ENCODE results near the gene SLA2. TPM values are rescaled to one million over a fixed set of nuclear protein-coding genes. Genes with fewer than 3 reads are reported as not detected.
"Not testable (repeated sequence)": the region's sequence is repeated elsewhere in the genome, so short reads cannot be mapped to it uniquely, and the experiment has no call there.

SLA2 gene
- total RNA-seq (not detected in 2 replicates), polyA plus RNA-seq (0.15 TPM in 1 of 2 replicates, not detected in the other)

- Histone ChIP-seq H3K9me2 (replicated peaks; ENCODE audit: insufficient read depth) (no peaks in the 10 kb centered on the region), H3K36me3 (replicated peaks; ENCODE audit: insufficient read depth, low read depth) (no peaks in the 10 kb centered on the region), H3K9me3 (ENCODE audit: low read depth) (no peaks in the 10 kb centered on the region), H2AFZ (no peak within 1 kb of the TSS), H3K27ac (no peak within 1 kb of the TSS), H3K27me3 (no peaks in the 10 kb centered on the region), H3K4me3 (no peak within 1 kb of the TSS), H3K4me2 (no peak within 1 kb of the TSS), H3K79me2 (no peaks in the 10 kb centered on the region), H4K20me1 (ENCODE audit: insufficient read depth, poor library complexity, severe bottlenecking) (no peaks in the 10 kb centered on the region), H3K4me1 (ENCODE audit: insufficient read depth) (no peaks in the 10 kb centered on the region)
- DNase-seq (ENCODE audit: low spot score): no peak
- no peak for TF ChIP-seq EZH2 (IDR thresholded peaks at IDR 0.05; ENCODE audit: borderline replicate concordance)
- no peak for TF ChIP-seq CTCF (IDR thresholded peaks at IDR 0.05; ENCODE audit: poor library complexity)
- TF ChIP-seq EZH2phosphoT487 (IDR thresholded peaks at IDR 0.05; ENCODE audit: low read depth, severe bottlenecking, unreplicated experiment): no peak
- 90% methylated on average over 9 of the region's 9 CpGs for WGBS (ENCODE audit: low lambda C conversion rate, missing lambda C conversion rate)
These were observed at the start of gene SLA2 for GRCh38 chr20:36645998-36646397. SLA2 (minus strand) TSS chr20:36646196; CDS start chr20:36641335, 4,861 bp downstream.

GRCh38 chr20:36695467-36695866 is 49.5 kb upstream of the SLA2 start:
- H2AFZ ChIP-seq; H3K4me3 ChIP-seq; H3K27ac ChIP-seq; H3K9me3 ChIP-seq (ENCODE audit: low read depth); H3K36me3 ChIP-seq (replicated peaks; ENCODE audit: insufficient read depth, low read depth); H3K4me2 ChIP-seq; DNase-seq (ENCODE audit: low spot score); H3K4me1 ChIP-seq (ENCODE audit: insufficient read depth); H3K79me2 ChIP-seq; H3K9me2 ChIP-seq (replicated peaks; ENCODE audit: insufficient read depth); H4K20me1 ChIP-seq (ENCODE audit: insufficient read depth, poor library complexity, severe bottlenecking); H3K27me3 ChIP-seq: not testable (repeated sequence)
- WGBS (ENCODE audit: low lambda C conversion rate, missing lambda C conversion rate): 86% methylated on average over 8 of the region's 8 CpGs

GRCh38 chr20:36688630-36689029 is 42.6 kb upstream of the SLA2 start:
- no peak for DNase-seq (ENCODE audit: low spot score)
- no peak overlapping the region for H3K4me3 ChIP-seq
- 84% methylated on average over 7 of the region's 7 CpGs for WGBS (ENCODE audit: low lambda C conversion rate, missing lambda C conversion rate)
- no peaks in the 10 kb centered on the region for H4K20me1 ChIP-seq (ENCODE audit: insufficient read depth, poor library complexity, severe bottlenecking)
- H3K4me2 ChIP-seq: no peak overlapping the region
- H3K9me3 ChIP-seq (ENCODE audit: low read depth): no peaks in the 10 kb centered on the region
- no peaks in the 10 kb centered on the region for H3K36me3 ChIP-seq (replicated peaks; ENCODE audit: insufficient read depth, low read depth)
- H3K9me2 ChIP-seq (replicated peaks; ENCODE audit: insufficient read depth): no peaks in the 10 kb centered on the region
- H2AFZ ChIP-seq: no peak overlapping the region
- no peaks in the 10 kb centered on the region for H3K27me3 ChIP-seq
- no peak overlapping the region for H3K27ac ChIP-seq
- TF ChIP-seq EZH2phosphoT487 (IDR thresholded peaks at IDR 0.05; ENCODE audit: low read depth, severe bottlenecking, unreplicated experiment) (no peak), EZH2 (IDR thresholded peaks at IDR 0.05; ENCODE audit: borderline replicate concordance) (no peak), CTCF (IDR thresholded peaks at IDR 0.05; ENCODE audit: poor library complexity) (no peak)
- no peaks in the 10 kb centered on the region for H3K79me2 ChIP-seq
- no peaks in the 10 kb centered on the region for H3K4me1 ChIP-seq (ENCODE audit: insufficient read depth)

GRCh38 chr20:36687850-36688249 is 41.9 kb upstream of the SLA2 start:
- WGBS (ENCODE audit: low lambda C conversion rate, missing lambda C conversion rate): 93% methylated on average over 3 of the region's 3 CpGs

More at GRCh38 chr20:36687850-36688249, 41.9 kb upstream of the SLA2 start:
- H3K27me3 ChIP-seq: no peaks in the 10 kb centered on the region
- no peak overlapping the region for H3K4me2 ChIP-seq
- no peaks in the 10 kb centered on the region for H3K9me2 ChIP-seq (replicated peaks; ENCODE audit: insufficient read depth)
- TF ChIP-seq EZH2 (IDR thresholded peaks at IDR 0.05; ENCODE audit: borderline replicate concordance): no peak
- no peak for TF ChIP-seq EZH2phosphoT487 (IDR thresholded peaks at IDR 0.05; ENCODE audit: low read depth, severe bottlenecking, unreplicated experiment)
- TF ChIP-seq CTCF (IDR thresholded peaks at IDR 0.05; ENCODE audit: poor library complexity): no peak
- no peaks in the 10 kb centered on the region for H3K9me3 ChIP-seq (ENCODE audit: low read depth)
- H3K4me1 ChIP-seq (ENCODE audit: insufficient read depth): no peaks in the 10 kb centered on the region
- H3K27ac ChIP-seq: no peak overlapping the region
- no peak overlapping the region for H3K4me3 ChIP-seq
- H3K36me3 ChIP-seq (replicated peaks; ENCODE audit: insufficient read depth, low read depth): no peaks in the 10 kb centered on the region
- DNase-seq (ENCODE audit: low spot score): no peak
- H3K79me2 ChIP-seq: no peaks in the 10 kb centered on the region
- H4K20me1 ChIP-seq (ENCODE audit: insufficient read depth, poor library complexity, severe bottlenecking): no peaks in the 10 kb centered on the region
- no peak overlapping the region for H2AFZ ChIP-seq
